CD4-positive, alpha-beta T cell treated with Interleukin-4 for 4 hours (primary cell): ENCODE measurements around the gene LIMS2.

Source experiments
- DNase-seq: peaks from one replicate; pipeline ENCODE4 v3.0.0-alpha.2; 2020

The LIMS2 gene

GRCh38 chr2:127673291-127674069 lies 1.9 kb downstream of the LIMS2 start:
- no peak for DNase-seq

DNA sequence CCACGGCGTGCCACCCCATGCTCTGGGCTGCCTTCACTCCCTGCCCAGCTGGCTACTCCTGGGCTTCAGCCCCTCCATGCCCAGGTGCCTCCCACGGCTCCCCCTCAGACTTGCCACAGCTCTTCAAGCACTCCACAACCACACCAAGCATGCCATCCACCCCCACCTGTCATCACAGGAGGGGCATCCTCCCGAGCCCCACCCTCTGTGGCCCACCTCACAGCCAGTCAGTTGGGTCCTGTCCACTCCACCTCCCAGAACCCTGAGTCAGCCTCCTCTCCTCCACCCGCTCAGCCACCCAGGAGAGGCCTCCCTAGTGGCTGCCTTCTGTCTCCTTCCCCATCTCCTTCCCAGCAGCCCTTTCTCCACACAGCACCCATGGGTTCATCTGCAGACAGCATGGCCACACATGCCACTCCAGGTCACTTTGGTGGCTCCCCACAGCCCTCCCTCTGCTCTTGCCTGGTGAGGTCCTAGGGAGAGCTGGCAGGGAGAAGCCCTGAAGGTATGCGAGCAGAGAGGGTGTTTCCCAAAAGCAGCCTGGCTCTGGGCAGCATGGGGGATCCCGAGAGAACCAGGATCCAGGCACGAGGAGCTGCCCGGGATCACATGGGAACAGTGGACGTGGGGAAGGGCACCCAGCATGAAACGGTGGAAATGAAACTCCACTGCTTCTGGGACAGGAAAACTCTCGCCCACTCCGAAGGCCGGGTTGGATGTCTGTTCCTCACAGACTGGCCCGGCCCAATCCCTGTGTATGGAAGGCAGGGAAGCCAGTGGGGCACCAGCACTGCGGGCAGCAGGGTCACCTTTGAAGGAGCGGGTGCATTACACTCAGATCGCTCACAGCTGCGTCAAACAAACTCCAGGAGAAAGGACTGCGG lies 2.7 kb downstream of the LIMS2 start:
- DNase-seq = no peak

- no peak for DNase-seq
Observed at GRCh38 chr2:127671557-127672302, 3.6 kb downstream of the LIMS2 start.

- DNase-seq = no peak
Observed at GRCh38 chr2:127670957-127671290, 4.4 kb downstream of the LIMS2 start.

- no peak for DNase-seq
Observed at GRCh38 chr2:127670055-127670956, 5.0 kb downstream of the LIMS2 start.

DNA sequence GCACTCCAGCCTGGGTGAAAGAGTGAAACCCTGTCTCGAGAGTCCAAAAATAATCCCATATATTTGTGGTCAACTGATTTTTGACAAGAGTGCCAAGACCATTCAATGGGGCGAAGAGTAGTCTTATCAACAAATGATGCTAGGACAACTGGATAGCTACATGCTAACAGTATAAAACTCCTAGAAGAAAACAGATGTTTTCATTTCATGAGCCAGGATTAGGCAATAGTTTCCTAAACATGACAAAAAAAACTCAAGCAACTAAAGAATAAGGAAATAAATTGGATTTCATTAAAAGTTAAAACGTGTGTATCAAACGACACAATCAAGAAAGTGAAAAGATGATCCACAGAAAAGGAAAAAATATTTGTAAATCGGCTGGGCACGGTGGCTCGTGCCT lies 6.3 kb downstream of the LIMS2 start:
- DNase-seq = no peak

DNA sequence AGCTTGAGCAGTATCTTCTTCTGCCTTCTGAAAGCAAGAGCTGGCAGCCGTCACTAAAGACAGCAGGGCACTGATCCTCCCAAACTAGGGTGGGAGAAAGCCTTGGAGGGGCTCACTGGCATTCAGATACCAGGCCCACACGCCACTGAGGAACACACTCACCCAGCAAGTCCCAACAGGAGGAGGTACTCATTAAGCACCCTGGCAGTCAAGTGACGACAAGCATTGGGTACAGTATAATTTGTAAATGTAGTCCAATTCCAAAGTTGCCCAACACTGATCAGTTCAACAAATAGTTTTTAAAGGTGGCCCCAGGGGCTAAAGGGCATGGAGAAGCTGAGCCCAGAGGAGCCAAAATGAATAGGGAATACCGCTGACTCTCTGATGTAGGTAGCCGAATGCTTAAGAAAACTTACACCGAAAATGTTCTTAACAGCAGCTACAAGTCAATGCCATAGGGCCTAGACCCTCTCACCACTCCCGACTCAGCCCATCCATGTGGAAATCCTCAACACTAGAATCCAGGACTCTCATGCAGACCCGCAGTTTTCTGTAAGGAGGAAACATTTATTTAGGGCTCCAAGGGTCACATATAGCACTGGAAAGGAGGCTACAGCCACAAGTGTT lies 9.9 kb downstream of the LIMS2 start:
- DNase-seq = no peak

- DNase-seq = no peak
Observed at GRCh38 chr2:127664895-127665225, 10.5 kb downstream of the LIMS2 start.

- DNase-seq = no peak
Observed at GRCh38 chr2:127664065-127664894, 11.1 kb downstream of the LIMS2 start.

- no peak for DNase-seq
Observed at GRCh38 chr2:127663566-127664064, 11.7 kb downstream of the LIMS2 start.

GRCh38 chr2:127662937-127663565 lies 12.3 kb downstream of the LIMS2 start:
- DNase-seq = no peak

DNA sequence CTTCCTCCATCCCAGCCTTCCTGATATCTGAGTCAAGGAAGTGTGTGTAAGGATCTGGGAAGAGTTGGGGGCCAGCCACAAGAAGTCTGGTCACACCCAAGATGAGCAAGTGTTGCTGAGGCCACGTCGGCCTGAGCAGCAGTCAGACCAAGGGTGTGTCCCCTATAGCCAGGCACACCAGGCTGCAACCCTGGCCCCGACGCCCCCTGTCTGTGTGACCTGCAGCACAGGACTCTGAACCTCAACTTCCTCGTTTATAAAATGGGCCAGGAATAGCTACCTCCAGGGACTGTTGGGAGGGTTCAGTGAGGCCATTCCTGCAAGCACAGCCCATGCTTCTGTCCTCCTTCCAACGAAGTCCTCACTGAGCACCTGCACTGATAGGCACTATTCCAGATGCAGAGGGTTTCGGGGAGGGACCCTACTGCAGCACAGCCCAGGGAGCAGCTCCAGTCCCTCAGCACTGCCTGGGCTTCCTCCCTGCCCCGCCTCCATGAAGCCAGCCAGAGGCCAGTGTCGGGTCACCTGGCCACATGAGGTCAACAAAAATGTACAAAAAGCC lies 13.3 kb downstream of the LIMS2 start:
- no peak for DNase-seq

DNA sequence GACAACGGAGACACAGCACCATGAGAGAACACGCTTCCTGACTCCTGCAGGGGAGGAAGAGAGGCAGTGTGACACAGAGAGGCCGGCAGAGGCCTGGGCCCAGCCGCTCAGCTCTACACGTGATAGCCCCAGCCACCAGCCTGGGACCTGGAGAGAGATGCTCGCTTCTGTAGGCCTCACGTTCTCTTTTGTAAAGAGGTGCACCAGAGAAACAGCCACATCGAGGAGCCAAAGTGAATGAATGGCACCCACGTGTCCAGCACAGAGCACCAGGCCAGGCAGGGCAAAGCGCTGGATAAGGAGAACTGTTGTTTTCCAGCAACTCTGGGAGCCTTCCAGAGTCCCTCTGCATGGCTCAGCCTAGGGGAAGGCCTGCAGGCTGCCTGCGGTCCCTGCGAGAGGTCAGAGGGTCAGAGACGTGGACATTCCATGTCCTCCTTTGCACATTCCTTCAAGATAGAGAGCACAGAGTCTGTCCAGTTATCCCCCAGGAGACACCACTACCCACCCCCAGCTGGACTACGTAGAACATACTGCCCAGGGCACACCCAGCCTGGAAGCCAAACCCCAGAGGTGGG lies 14.2 kb downstream of the LIMS2 start:
- DNase-seq = no peak

DNA sequence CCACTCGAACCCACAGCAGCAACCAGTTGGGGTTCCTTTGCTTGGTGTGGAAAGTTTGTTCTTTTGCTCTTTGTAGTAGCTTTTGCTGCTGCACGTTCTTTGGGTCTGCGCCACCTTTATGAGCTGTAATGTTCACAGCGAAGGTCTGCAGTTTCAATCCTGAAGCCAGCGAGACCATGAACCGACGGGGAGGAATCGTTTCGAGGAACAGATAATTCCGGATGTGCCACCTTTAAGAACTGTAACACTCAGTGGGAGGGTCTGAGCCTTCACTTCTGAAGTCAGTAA lies 15.1 kb downstream of the LIMS2 start:
- no peak for DNase-seq

- DNase-seq = no peak
Observed at GRCh38 chr2:127659408-127660290, 15.7 kb downstream of the LIMS2 start.

DNA sequence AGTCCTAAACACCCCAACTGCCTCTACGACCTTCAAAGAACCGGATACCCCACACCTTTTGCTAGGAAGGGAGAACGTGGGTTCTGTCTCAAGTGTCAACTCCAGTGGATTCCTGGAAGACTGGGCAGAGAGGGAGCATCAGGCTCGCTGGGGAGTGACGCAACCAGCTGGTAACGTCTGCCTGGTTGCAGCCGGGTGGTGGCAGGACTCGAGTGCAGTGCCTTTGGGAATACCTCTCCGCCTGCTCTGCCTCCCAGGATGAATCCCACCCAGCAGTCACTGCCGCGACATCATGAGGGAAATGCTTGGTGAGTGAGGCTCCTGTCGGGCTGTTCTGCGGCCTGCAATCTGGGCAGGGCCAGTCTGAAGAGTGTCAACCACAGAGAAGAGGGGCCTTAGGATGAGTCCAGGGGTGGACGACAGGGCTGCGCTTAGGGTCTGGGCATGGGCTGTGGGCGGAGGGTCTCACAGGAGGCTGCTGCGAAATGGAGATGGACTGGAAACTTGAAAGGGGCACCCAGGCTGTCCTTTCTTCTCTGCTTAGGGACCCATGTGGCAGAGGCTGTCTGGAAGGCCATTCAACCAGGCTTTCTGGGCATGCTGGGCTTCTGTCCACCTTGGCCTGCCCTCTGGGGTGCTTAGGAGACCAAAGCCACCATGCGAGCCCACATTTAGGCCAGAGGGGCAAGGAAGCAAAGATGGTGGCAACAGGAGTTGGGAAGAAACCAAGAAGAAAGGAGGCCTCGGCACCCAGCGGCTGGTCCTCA lies 16.5 kb downstream of the LIMS2 start:
- DNase-seq = no peak

- DNase-seq = no peak
Observed at GRCh38 chr2:127658146-127658545, 17.2 kb downstream of the LIMS2 start.

DNA sequence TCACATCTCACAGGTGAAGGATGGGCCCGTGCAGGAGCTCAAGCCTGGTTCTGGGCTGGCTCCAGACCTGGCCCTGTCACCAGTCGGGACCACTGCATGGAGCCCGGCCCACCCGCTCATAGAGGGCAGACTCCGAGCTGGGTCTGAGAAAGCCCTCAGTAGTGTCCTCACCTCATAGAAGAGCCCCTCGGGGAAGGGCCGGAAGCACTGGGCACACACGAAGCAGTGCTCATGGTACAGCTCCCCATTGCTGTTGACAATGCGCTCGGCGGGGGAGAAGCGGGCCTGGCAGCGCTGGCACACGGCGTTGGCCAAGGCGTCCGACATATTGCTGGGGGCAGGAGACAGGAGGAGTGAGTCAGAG lies 18.1 kb downstream of the LIMS2 start:
- no peak for DNase-seq
